GM19395 (cell line): ENCODE data around the gene ALG13.
"Not testable (repeated sequence)": the region's sequence is repeated elsewhere in the genome, so short reads cannot be mapped to it uniquely, and the experiment has no call there.

Source experiments
- ATAC-seq: cut with Tn5 transposase; IDR thresholded peaks from one replicate; pipeline ENCODE4 v1.9.1; 2021; ENCODE audit warnings: mild to moderate bottlenecking, moderate library complexity; ENCODE audit not compliant: unreplicated experiment

Gene ALG13

DNA sequence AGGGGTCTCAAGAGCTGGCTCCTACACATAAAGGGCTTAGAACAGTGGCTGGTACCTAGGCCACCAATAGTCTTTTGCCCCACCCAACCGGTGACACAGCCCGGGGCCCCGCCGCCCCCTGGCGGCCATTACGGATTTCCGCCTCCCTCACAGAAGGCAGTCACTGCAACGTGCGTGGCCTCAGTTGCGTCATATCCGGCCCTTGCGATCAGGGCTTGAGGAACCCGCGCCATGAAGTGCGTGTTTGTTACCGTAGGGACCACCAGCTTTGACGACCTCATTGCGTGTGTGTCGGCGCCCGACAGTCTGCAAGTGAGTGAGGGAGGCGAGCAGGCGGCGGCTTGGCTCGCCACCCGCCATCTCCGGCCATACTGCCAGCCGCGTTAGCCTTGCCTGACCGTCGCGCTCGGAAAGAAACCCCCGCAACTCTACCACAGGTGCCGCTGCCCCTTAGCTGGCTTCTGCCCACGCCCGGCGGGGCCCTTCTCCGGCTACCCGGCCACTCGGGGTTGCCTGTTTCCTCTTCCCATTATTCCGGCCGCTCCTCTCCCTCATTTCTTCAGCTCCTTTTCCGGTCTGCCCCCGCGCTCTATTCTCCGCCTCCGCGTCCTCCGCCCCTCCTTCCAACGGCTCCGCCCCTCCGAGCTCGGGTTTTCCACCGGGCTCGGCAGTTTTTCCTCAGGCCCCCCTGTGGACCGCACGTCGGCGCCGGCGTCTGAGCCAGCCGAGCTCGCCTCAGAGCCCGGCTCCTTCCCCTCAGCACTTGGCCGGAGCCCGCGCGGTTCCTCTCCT is at the start of gene ALG13:
ALG13 (plus strand) TSS at position 183 of the 792 bp plus-strand sequence; CDS start at position 232, 49 bp downstream.
- ATAC-seq = peak; percentile 98

DNA sequence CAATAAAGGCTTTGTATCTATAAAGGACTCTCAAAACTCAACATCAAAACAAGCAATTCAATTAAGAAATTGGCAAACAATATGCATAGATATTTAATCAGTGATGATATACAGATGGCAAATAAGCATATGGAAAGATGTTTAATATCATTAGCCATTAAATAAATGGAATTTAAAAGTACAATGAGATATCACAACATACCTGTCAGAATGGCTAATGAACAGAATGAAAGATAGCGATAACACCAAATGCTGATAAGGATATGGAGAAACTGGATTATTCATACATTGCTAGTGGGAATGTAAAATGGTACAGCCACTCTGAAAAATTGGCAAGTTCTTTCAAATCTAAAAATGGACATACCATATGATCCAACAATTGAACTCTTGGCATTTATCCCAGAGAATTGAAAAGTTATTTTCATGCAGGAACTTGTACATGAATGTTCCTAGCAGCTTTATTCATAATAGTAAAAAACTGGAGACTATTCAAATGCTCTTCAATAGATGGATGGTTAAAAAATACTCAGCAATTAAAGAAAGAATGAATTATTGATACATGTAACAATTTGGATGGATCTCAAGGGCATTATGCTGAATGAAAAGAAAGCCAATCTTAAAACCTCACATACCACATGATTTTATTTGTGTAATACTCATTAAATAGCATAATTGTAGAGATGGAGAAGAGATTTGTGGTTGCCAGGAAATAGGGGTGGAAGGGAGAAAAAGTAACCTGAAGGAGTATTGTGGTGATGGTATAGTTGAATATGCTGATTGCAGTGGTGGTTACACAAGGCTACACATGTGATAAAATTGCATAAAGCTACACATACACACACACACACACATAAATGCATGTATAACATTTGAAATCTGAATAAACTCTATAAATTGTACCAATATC is 45.9 kb upstream of the ALG13 start:
- ATAC-seq = no peak

GRCh38 chrX:111641969-111642368 is 39.0 kb upstream of the ALG13 start:
- ATAC-seq = no peak

- ATAC-seq = not testable (repeated sequence)
These were observed 35.8 kb upstream of the ALG13 start for GRCh38 chrX:111645165-111645564.

GRCh38 chrX:111645607-111646006 is 35.4 kb upstream of the ALG13 start:
- ATAC-seq = no peak

- no peak for ATAC-seq
These were observed 34.5 kb upstream of the ALG13 start for GRCh38 chrX:111646515-111646914.

GRCh38 chrX:111648802-111649201 is 32.2 kb upstream of the ALG13 start:
- ATAC-seq = no peak

- ATAC-seq = no peak
These were observed 31.3 kb upstream of the ALG13 start for GRCh38 chrX:111649638-111650037.

- no peak for ATAC-seq
These were observed 30.1 kb upstream of the ALG13 start for GRCh38 chrX:111650845-111651244.

GRCh38 chrX:111652719-111653118 is 28.3 kb upstream of the ALG13 start:
- no peak for ATAC-seq

DNA sequence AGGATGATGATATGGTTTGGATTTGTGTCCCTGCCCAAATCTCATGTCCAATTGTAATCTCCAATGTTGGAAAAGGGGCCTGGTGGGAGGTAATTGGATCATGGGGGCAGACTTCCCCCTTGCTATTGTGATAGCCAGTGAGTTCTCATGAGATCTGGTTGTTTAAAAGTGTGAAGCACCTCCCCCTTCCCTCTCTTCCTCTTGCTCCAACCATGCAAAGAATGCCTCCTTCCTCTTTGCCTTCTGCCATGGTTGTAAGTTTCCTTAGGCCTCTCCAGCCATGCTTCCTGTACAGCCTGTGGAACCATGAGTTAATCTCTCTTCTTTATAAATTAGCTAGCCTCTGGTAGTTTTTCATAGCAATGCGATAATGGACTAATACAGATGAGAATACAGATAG is 19.7 kb upstream of the ALG13 start:
- no peak for ATAC-seq

DNA sequence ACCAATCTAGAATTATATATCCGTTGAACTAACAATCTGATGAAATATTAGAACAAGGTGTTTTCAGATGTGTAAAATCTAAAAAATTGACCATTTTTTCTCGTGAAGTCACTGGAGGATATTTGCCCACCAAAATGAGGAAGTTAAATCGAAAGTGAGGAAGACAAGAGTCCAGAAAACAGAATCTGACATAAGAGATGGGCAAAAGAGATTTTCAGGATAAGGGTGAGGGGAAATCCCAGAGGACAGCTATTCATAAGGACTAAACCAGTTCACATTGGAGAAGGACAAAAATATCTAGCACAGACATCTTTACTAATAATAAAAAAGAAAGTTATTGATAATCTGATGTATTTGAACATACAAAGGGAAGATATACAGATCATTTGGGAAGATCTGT is 18.7 kb upstream of the ALG13 start:
- no peak for ATAC-seq

DNA sequence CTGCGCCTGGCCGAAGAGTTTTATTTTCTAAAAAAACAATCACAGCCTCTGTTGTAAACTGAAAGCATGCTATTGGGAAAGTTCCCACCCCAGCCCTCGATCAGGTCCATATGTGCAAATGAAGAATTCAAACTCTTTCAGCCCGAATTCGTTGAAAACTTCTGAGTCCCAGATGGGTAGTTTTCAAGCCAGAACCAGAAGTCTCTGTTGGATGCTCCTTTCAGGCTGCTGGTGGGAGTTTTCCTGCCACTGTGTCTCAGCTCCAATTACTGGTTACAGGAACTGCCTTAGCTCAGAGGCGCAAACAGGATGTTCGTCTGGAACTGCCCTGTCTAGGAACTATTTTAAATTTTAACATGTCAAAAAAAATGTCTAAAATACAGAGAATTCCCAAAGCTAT is 9.3 kb upstream of the ALG13 start:
- no peak for ATAC-seq

- no peak for ATAC-seq
These were observed 6.3 kb downstream of the ALG13 start for GRCh38 chrX:111687305-111687704.

- ATAC-seq = no peak
These were observed 14.4 kb downstream of the ALG13 start for GRCh38 chrX:111695297-111695880.

GRCh38 chrX:111719426-111720210 is 38.6 kb downstream of the ALG13 start:
- no peak for ATAC-seq

GRCh38 chrX:111728096-111728495 is 47.1 kb downstream of the ALG13 start:
- ATAC-seq = no peak

DNA sequence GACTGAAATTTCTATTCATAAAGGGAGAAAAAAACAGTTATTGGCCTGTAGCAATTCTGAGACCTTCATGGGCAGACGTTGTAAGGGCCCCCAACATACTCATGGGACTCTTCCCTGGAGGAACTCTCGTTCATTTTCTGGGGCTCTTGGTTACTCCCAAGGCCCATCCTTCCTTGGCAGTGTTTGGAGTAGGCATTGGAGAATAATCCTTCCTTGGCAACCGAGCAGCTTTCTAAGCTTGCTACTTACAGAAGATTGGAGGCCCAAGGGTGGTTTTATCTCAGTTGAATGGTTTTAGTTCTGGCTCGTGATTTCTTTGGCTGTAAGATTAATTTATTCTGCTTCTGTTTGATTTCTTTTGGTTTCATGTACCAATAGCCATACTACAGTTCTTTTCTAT is 50.4 kb downstream of the ALG13 start:
- no peak for ATAC-seq

GRCh38 chrX:111736571-111736970 is 55.6 kb downstream of the ALG13 start:
- ATAC-seq = no peak

- ATAC-seq = no peak
These were observed 61.0 kb downstream of the ALG13 start for GRCh38 chrX:111742018-111742417.

- no peak for ATAC-seq
These were observed 62.3 kb downstream of the ALG13 start for GRCh38 chrX:111743316-111743715.
